Skin epidermis (tissue), 12 donors: ENCODE measurements around the gene ARID3B.

Source experiments
- H3K27ac ChIP-seq, 21 experiments: fragments of 200-600 bp; sonication (generic) in 11 of 21; one replicate each; pipeline ENCODE4 v1.5.0; 2020; ENCODE audit warnings: mild to moderate bottlenecking in 3 of 21, inconsistent platforms in 2 of 21, moderate library complexity in 2 of 21
- H3K4me3 ChIP-seq, 7 experiments: fragments of 200-600 bp; sonication (generic) in 2 of 7; one replicate each; pipeline ENCODE4 v1.5.0; 2020; ENCODE audit warnings: inconsistent platforms in 2 of 7, mild to moderate bottlenecking in 2 of 7, moderate library complexity in 1 of 7

The ARID3B gene

DNA sequence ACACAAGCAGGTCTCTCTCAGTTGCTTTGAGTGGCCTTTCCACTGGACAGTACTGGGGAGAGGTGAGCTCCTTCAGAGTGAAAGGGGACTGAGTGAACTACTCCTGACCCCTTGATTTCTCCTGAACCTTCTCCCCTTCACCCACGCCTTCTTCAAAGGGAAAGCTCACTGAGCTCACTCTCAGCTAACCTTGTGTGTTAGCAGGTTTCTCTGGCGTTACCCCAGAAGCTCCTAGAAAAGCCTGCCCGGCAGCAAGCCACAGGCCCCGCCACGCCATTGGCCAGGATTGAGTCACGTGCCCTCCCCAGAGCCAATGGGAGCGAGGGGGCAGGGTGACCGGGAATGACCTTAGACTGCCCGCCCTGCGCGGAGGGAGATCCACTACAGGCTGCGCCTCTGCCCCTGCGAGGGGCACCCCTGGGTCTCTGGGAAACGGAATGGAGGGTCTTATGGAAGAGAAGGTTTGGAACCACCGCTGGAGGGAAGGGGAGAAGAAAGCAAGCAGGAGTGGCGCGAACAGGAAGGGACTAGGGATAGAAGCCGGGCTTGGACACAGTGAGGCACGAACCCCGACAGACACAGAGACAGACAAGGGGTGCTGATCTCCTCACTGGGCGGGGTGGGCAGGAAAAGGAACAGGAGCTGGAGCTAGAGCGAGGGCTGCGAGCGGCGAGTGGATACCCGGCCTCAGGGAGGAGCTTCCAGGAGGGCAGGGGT is 57.3 kb downstream of the ARID3B start:
- peak overlapping the region in 20 of 21 experiments; percentile 66 to 91 (median 81) for H3K27ac ChIP-seq

DNA sequence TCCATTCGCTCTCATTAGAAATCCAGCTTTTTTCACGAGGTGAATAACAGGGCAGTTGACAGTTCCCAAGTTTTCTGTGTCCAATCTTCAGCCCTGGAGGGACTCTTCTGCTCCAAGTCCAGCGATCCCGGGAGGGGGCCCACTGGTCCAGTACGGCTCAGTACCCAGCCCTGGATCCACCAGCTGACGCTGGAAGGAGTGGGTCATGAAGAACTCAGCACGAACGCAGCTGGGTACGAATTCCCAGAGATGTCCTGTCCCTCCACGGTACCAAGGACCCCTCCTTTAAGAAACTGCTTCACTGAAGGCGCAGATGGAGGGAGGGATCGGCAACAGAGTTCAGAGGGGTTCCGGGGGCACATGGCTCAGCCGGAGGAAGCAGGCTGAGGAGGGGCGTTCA is 58.1 kb downstream of the ARID3B start:
- Histone ChIP-seq H3K27ac (peak overlapping the region in 10 of 21 experiments; percentile 66 to 91 (median 84)), H3K4me3 (peak overlapping the region; percentile 47 to 68 (median 54))

More for the DNA sequence above, 57.3 kb downstream of the ARID3B start:
- peak overlapping the region; percentile 47 to 68 (median 54) for H3K4me3 ChIP-seq

GRCh38 chr15:74603026-74603788 is 62.2 kb downstream of the ARID3B start:
- Histone ChIP-seq H3K27ac (no peak overlapping the region), H3K4me3 (no peak overlapping the region)

DNA sequence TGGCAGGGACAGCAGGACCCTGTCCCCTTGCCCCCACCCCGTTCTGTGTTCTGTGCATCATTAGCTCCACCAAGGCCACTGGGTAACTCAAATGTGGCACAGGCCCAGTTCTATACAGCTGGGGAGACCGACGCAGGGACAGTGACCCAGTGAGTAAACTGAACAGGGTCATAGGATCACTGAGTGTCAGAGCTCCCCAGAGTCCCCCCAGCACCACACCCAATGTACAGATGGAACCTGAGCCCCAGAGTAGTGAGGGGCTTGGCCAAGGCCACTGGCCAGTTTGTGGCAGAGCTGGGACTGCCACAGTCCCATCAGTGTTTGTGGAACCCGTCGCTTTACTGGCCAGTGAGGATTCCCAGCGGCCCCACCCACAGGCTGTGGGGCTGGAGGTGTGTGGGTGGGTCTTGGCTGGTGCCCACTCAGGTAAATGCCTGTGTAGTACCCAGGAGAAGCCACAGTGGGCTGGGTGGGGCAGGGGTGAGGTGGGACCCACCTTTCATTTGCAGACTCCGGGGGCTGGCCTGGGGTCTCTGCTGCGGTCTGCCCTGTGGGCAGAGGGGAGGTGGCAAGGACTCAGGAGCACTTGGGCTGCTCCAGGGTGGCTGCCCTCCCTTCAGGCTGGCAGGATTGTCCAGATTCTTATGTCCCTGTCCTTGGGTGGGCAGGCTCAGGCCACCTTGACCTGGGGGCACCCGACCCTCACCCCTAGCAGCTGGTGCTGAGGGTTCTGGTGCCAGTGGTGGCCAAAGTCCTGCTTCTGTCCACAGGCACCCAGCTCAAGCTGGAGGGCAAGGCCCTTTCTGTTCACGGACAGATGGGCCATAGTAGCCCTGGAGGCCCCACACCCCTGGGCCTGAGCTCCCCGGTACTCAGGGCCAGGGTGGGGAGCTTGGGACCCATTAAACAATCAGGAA is 63.0 kb downstream of the ARID3B start:
- no peak overlapping the region for H3K4me3 ChIP-seq
- no peak overlapping the region for H3K27ac ChIP-seq

- Histone ChIP-seq H3K27ac (no peak overlapping the region), H3K4me3 (no peak overlapping the region)
These were observed 64.2 kb downstream of the ARID3B start for GRCh38 chr15:74604983-74605794.

DNA sequence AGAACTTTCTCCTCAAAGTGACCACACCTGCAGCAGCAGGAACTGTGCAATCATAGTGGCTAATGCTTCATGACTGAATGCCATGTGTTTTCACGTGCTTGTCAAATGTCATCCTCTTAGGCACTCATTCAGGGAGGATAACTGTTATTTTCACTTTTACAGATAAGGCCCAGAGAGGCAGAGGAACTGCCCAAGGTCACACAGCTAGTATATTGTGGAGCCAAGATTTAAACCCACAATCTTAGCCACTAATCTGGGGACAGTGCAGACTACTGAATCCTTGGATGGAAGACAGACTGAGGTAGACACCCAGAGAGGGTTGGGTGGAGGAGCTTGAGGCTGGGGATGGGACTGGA is 64.8 kb downstream of the ARID3B start:
- H3K4me3 ChIP-seq, result no peak overlapping the region
- no peak overlapping the region for H3K27ac ChIP-seq

- Histone ChIP-seq H3K27ac (no peak overlapping the region), H3K4me3 (no peak overlapping the region)
These were observed 67.8 kb downstream of the ARID3B start for GRCh38 chr15:74608786-74609185.

DNA sequence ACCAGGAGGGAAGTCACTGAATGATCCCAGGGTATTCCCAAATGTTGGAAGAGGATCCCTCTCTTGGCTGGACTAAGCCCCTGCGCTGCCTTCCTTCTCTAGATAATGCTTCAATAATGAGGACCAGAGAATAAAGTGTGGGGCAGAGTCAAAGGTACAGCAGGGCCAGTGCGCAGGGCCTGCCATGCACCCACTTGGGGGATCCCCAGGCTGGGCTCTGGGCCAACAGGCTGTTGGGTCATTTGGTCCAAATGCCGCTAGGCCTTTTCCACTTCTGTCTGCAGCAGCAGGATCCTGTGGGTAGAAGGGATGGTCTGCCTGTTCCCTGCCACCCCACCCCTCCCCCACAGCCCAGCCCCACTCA is 68.9 kb downstream of the ARID3B start:
- Histone ChIP-seq H3K4me3 (no peak overlapping the region), H3K27ac (no peak overlapping the region)

DNA sequence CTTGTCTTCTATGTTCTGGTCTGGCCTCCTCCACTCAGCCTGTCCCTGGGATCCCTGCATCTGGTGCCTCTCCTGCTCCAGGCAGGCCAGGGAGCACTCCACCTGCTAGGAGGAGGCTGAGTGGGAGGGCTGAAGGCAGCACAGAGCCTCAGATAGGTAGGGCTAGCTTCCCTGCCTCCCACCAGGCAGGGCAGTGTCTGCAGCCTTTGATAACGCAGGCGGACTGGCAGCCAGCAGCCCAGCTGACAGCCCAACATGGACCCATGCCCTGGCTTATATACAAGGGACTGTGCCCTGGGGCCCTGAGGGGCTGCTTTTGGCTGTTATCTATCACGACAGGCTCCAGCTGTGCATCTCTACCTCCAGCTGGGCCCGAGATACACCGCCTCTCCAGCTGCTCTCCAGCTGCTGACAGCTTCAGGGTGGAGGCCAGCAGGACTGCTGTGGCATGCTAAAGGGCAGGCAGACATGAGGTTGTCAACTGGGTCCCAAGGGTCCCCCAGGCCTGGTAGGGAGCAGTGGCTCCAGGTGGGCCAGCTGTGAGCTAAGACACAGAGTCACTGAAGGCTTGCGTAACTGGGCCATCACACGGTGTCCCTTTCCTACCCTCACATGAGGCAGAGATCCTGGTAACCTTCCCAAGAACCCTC is 69.4 kb downstream of the ARID3B start:
- Histone ChIP-seq H3K27ac (no peak overlapping the region), H3K4me3 (no peak overlapping the region)

DNA sequence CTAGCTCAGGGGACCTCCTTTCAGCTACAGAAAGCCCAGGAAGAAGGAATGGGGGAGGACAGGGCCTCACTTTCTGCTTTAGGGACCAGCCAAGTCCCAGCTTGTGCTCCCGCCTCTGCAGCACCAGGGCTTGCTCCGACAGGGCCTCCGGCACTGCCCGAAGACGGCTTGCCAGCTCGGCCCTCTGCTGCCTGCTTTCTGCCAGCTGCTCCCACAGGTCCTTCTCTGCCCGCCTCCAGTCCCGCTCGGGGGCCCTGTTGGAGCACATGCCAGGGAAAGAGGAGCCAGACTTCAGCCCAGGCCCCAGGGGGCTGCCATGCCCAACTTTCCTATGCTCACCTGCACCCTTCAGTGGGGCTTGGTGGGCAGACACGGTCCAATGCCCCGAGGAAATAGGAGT is 70.3 kb downstream of the ARID3B start:
- no peak overlapping the region for H3K4me3 ChIP-seq
- no peak overlapping the region for H3K27ac ChIP-seq

DNA sequence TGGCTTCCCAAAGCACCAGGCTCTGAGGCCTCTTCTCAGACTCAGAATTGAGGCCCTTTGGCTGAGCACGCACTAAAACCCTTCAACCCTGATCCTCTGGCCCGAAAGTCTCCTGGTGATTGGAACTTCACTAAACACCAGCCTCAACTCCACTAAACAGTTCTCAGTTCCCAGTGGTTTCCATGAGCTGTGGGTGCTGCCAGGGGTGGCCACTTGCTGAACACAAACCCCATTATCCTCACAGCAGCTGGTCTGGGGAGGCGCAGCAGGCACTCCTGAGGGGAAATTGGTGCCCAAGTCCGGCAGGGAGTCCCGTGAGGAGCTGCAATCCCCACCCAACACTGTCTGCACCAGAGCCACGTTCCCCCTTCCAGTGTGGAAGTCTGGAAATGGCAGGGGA is 70.8 kb downstream of the ARID3B start:
- no peak overlapping the region for H3K4me3 ChIP-seq
- H3K27ac ChIP-seq, result no peak overlapping the region

GRCh38 chr15:74612677-74613076 is 71.7 kb downstream of the ARID3B start:
- no peak overlapping the region for H3K4me3 ChIP-seq
- H3K27ac ChIP-seq, result no peak overlapping the region

- H3K27ac ChIP-seq, result peak overlapping the region in 1 of 21 experiments; percentile 98
- H3K4me3 ChIP-seq, result no peak overlapping the region
These were observed 72.3 kb downstream of the ARID3B start for GRCh38 chr15:74613089-74613952.

- peak overlapping the region; percentile 54 to 100 (median 98) for H3K4me3 ChIP-seq
- peak overlapping the region in 20 of 21 experiments; percentile 50 to 99 (median 96) for H3K27ac ChIP-seq
These were observed 73.1 kb downstream of the ARID3B start for GRCh38 chr15:74613953-74614743.

DNA sequence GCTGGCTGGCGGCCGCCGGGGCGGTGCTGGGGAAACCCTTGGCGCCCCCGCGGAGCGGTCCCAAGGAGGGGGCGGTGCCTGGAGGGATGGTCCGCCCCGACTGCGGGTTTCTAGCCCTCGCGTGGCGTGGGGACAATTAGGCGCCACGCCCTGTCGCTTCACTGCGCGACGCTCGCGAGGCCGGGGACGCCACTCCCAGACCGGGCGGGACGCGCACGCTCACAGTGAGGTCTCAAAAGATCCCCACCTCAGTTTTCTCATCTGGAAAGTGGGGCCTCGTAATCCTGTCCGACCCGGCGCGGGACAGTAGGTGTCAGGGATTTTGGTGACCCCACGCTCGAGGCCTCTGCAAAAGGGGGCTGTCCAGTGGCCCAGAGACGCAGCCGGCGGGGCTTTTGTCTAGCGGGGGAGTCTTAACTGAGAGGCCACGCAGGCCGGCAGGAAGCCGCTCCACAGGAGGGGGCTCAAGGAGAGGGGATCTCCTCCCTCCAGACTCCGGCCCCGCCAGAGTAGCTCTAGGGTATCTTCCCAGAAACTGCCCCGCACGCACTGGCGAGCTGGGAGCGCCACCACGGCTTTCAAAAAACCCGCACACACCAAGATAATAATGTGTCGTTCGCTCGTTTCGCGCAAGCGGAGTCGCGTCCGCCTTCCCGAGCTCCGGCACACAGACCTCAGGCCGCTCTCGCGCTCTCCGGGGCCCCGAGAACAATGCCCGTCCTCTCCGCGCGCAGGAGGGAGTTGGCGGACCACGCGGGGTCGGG is 73.9 kb downstream of the ARID3B start:
- Histone ChIP-seq H3K27ac (peak overlapping the region; percentile 63 to 99 (median 97)), H3K4me3 (peak overlapping the region; percentile 54 to 100 (median 98))
